ENCODE results near the gene ZSCAN16. TPM values are rescaled to one million over a fixed set of nuclear protein-coding genes. Genes with fewer than 3 reads are reported as not detected.

Gene ZSCAN16
- total and polyA plus RNA-seq, 2 donors from 2014 or later: 6.1 to 6.8 TPM

DNA sequence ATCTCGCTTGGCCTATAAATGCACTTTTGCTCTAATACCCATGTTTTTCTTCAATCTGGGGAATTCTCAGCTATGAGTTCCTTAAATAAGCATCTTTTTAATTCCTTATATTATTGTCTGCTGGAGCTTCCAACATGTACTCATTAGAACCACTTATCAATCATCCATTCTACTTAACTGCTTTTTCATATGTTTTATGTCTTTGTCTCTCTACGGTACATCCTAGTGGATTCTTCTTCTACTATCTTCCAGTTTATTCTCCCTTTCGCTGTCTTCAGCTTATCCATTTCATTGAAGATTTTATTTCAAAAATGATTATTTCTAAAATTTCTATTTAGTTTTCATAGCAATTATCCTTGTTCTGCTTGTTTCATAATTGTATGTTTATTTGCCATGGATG is 12.4 kb upstream of the ZSCAN16 start:
- no peaks in the 10 kb centered on the region for H3K4me1 ChIP-seq (ENCODE audit: control insufficient read depth in 2 of 3, insufficient read depth in 2 of 3, low read depth in 1 of 3, low read length in 3 of 3)
- no peak for DNase-seq
- no peak overlapping the region for H3K4me3 ChIP-seq (ENCODE audit: low read length in 3 of 3)
- H3K9ac ChIP-seq (ENCODE audit: low read length in 3 of 3): no peak overlapping the region
- TF ChIP-seq, protein P1, sequence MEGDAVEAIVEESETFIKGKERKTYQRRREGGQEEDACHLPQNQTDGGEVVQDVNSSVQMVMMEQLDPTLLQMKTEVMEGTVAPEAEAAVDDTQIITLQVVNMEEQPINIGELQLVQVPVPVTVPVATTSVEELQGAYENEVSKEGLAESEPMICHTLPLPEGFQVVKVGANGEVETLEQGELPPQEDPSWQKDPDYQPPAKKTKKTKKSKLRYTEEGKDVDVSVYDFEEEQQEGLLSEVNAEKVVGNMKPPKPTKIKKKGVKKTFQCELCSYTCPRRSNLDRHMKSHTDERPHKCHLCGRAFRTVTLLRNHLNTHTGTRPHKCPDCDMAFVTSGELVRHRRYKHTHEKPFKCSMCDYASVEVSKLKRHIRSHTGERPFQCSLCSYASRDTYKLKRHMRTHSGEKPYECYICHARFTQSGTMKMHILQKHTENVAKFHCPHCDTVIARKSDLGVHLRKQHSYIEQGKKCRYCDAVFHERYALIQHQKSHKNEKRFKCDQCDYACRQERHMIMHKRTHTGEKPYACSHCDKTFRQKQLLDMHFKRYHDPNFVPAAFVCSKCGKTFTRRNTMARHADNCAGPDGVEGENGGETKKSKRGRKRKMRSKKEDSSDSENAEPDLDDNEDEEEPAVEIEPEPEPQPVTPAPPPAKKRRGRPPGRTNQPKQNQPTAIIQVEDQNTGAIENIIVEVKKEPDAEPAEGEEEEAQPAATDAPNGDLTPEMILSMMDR (IDR thresholded peaks at IDR 0.05; ENCODE audit: borderline replicate concordance, extremely low read depth, insufficient read depth): no peak
- no peaks in the 10 kb centered on the region for H3K9me3 ChIP-seq (ENCODE audit: control insufficient read depth in 2 of 3, insufficient read depth in 1 of 3, low read length in 3 of 3)
- H3K27ac ChIP-seq (ENCODE audit: low read depth in 2 of 2, low read length in 2 of 2): no peak overlapping the region
- FAIRE-seq: no peak
- intact Hi-C loops (cut with DNase I): no loop called here
- H3K36me3 ChIP-seq (ENCODE audit: control insufficient read depth in 2 of 3, insufficient read depth in 3 of 3, low read length in 3 of 3): peaks cover 0 to 10% (median 6%) of the 10 kb centered on the region in 3 donors
- H3K27me3 ChIP-seq (ENCODE audit: control insufficient read depth, insufficient read depth, low read length): no peaks in the 10 kb centered on the region

DNA sequence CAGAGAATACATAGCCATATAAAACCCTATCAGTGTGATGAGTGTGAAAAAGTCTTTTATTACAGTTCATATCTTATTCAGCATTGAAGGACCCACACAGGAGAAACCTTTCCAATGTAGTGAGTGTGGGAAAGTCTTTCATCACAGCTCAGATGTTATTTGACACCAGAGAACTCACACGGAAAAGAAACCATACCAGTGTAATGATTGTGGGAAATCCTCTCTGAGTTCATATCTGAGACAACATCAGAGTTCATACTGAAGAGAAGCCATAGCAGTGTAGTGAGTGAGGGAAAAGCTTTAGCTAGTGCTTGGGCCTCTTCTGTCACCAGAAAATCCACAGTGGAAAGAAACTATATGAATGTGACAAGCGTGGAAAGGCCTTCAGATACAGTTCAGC is 8.6 kb upstream of the ZSCAN16 start:
- TF ChIP-seq, protein P1 (IDR thresholded peaks at IDR 0.05; ENCODE audit: borderline replicate concordance, extremely low read depth, insufficient read depth): no peak
- FAIRE-seq: no peak
- Histone ChIP-seq H3K4me1 (ENCODE audit: control insufficient read depth in 2 of 3, insufficient read depth in 2 of 3, low read depth in 1 of 3, low read length in 3 of 3) (no peaks in the 10 kb centered on the region), H3K27ac (ENCODE audit: low read depth in 2 of 2, low read length in 2 of 2) (no peak overlapping the region), H3K27me3 (ENCODE audit: control insufficient read depth, insufficient read depth, low read length) (no peaks in the 10 kb centered on the region), H3K9me3 (ENCODE audit: control insufficient read depth in 2 of 3, insufficient read depth in 1 of 3, low read length in 3 of 3) (no peaks in the 10 kb centered on the region), H3K36me3 (ENCODE audit: control insufficient read depth in 2 of 3, insufficient read depth in 3 of 3, low read length in 3 of 3) (peaks cover 0 to 12% (median 9%) of the 10 kb centered on the region in 3 donors), H3K4me3 (ENCODE audit: low read length in 3 of 3) (no peak overlapping the region), H3K9ac (ENCODE audit: low read length in 3 of 3) (no peak overlapping the region)
- DNase-seq: no peak
- intact Hi-C loops (cut with DNase I): no loop called here

DNA sequence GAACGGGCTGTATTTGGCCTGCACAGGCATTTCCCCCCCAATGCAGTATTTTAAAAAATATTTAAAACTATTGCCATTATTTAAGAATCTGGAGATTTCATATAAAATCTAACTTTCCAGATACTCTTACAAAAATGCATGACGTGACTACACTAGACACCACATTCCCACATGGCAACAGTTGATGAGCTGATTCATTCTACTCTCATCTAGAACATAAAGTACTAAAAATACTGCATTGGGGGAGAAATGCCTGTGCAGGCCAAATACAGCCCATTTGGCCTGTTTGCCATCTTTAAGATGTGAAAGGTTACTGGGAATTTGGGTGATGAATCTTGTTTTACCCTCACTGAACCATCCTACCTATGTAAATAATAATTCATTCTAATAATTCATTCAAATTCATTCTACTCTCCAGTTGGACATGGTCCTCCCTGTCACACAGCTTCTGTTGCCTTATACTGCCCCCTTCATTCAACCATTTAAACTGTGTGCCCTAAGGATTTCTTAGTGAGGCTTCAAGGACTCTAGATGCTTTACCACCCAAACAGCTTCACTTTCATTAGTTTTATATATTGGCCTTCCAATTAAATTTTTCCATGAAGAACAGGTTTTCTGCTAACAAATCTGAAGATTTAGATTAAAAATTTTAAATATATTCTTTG is 6.9 kb upstream of the ZSCAN16 start:
- Histone ChIP-seq H3K4me3 (ENCODE audit: low read length in 3 of 3) (no peak overlapping the region), H3K36me3 (ENCODE audit: control insufficient read depth in 2 of 3, insufficient read depth in 3 of 3, low read length in 3 of 3) (peaks cover 0 to 12% (median 9%) of the 10 kb centered on the region in 3 donors), H3K27me3 (ENCODE audit: control insufficient read depth, insufficient read depth, low read length) (no peaks in the 10 kb centered on the region), H3K9ac (ENCODE audit: low read length in 3 of 3) (no peak overlapping the region), H3K27ac (ENCODE audit: low read depth in 2 of 2, low read length in 2 of 2) (no peak overlapping the region), H3K4me1 (ENCODE audit: control insufficient read depth in 2 of 3, insufficient read depth in 2 of 3, low read depth in 1 of 3, low read length in 3 of 3) (no peaks in the 10 kb centered on the region), H3K9me3 (ENCODE audit: control insufficient read depth in 2 of 3, insufficient read depth in 1 of 3, low read length in 3 of 3) (no peaks in the 10 kb centered on the region)
- TF ChIP-seq, protein P1 (IDR thresholded peaks at IDR 0.05; ENCODE audit: borderline replicate concordance, extremely low read depth, insufficient read depth): no peak
- intact Hi-C loops (cut with DNase I): no loop called here
- FAIRE-seq: no peak
- DNase-seq: no peak

DNA sequence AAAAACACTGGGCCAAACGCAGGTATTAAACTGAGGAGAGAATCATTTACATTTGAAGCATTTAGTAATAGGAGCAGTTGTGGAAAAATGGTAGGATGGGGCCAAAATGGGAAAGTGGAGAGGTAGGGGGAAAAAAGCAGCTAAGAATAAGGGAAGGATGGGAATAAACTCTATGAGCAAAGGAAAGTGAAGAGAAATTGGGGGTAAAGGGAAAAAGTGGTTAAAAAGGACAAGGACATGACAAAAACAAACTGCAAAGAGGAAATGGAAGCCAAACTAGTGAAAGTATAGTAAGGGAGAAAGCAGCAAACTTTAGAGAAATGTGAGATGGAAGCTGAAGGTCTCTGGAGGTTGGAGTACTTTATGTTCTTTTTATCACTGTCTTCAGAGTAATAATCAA is 6.2 kb upstream of the ZSCAN16 start:
- Histone ChIP-seq H3K4me1 (ENCODE audit: control insufficient read depth in 2 of 3, insufficient read depth in 2 of 3, low read depth in 1 of 3, low read length in 3 of 3) (no peaks in the 10 kb centered on the region), H3K9me3 (ENCODE audit: control insufficient read depth in 2 of 3, insufficient read depth in 1 of 3, low read length in 3 of 3) (no peaks in the 10 kb centered on the region), H3K36me3 (ENCODE audit: control insufficient read depth in 2 of 3, insufficient read depth in 3 of 3, low read length in 3 of 3) (peaks cover 0 to 12% (median 9%) of the 10 kb centered on the region in 3 donors), H3K27ac (ENCODE audit: low read depth in 2 of 2, low read length in 2 of 2) (no peak overlapping the region), H3K4me3 (ENCODE audit: low read length in 3 of 3) (no peak overlapping the region), H3K9ac (ENCODE audit: low read length in 3 of 3) (no peak overlapping the region), H3K27me3 (ENCODE audit: control insufficient read depth, insufficient read depth, low read length) (no peaks in the 10 kb centered on the region)
- DNase-seq (no peak), FAIRE-seq (no peak)
- intact Hi-C loops (cut with DNase I): no loop called here
- TF ChIP-seq, protein P1 (IDR thresholded peaks at IDR 0.05; ENCODE audit: borderline replicate concordance, extremely low read depth, insufficient read depth): no peak
